IMR-90 (cell line): ENCODE measurements around the gene GAL3ST2. TPM values are rescaled to one million over a fixed set of nuclear protein-coding genes. Genes with fewer than 3 reads are reported as not detected.

ENCODE experiments used
- ATAC-seq: fragments of 200-7000 bp; cut with Tn5 transposase; 2 replicates; pipeline ENCODE4 v1.9.1; 2020; ENCODE audit warnings: low read depth, mild to moderate bottlenecking, moderate library complexity
- BruUV-seq: library from RNA; stranded (reverse); fragments of 400-500 nt; replicated peaks from 2 replicates; lab custom pipeline; 2021; lab: Mats Ljungman, UMichigan
- CTCF ChIA-PET: fragments of 300-600 bp; formaldehyde crosslinking; extraction: SDS; loops from one replicate; lab custom pipeline; 2021; ENCODE audit warnings: antibody characterized with exemption; lab: Yijun Ruan, JAX
- POLR2A ChIA-PET: fragments of 300-600 bp; sonication (Branson Sonifier 250); formaldehyde crosslinking; loops from one replicate; lab custom pipeline; 2022; ENCODE audit warnings: antibody characterized with exemption; ENCODE audit not compliant: unreplicated experiment; lab: Charles Lee
- DNase-seq: peaks from one replicate; pipeline ENCODE4 v3.0.0; 2013
- H2AFZ ChIP-seq: replicated peaks from 2 replicates; pipeline ENCODE3; 2013; ENCODE audit warnings: low read length, mild to moderate bottlenecking; ENCODE audit not compliant: poor library complexity
- H2AK5ac ChIP-seq: 2 replicates; pipeline ENCODE4 v1.6.1; 2013; ENCODE audit warnings: low read depth, low read length, inconsistent platforms
- H2AK9ac ChIP-seq: replicated peaks from 2 replicates; pipeline ENCODE3; 2013; ENCODE audit warnings: mild to moderate bottlenecking, low read depth, low read length, moderate library complexity; ENCODE audit not compliant: poor library complexity
- H2BK120ac ChIP-seq: 2 replicates; pipeline ENCODE4 v1.6.1; 2013; ENCODE audit warnings: low read depth, low read length, inconsistent platforms
- H2BK15ac ChIP-seq: 3 replicates; pipeline ENCODE4 v1.6.1; 2013; ENCODE audit warnings: low read depth, low read length, inconsistent platforms
- H2BK20ac ChIP-seq: 2 replicates; pipeline ENCODE4 v1.6.1; 2013; ENCODE audit warnings: low read depth, mild to moderate bottlenecking, inconsistent platforms, low read length, moderate library complexity
- H2BK5ac ChIP-seq: 2 replicates; pipeline ENCODE4 v1.6.1; 2013; ENCODE audit warnings: mild to moderate bottlenecking, low read depth, low read length, inconsistent platforms; ENCODE audit not compliant: poor library complexity, severe bottlenecking
- H3K14ac ChIP-seq: replicated peaks from 2 replicates; pipeline ENCODE4 v1.6.1; 2013; ENCODE audit warnings: low read depth, low read length, inconsistent platforms
- H3K18ac ChIP-seq: 2 replicates; pipeline ENCODE4 v1.6.1; 2013; ENCODE audit warnings: low read depth, low read length, control low read depth
- H3K23ac ChIP-seq: 2 replicates; pipeline ENCODE4 v1.6.1; 2013; ENCODE audit warnings: low read depth, low read length, inconsistent platforms
- H3K27ac ChIP-seq: 2 replicates; pipeline ENCODE4 v1.5.1; 2013; ENCODE audit warnings: mild to moderate bottlenecking, control low read depth, low read length; ENCODE audit not compliant: insufficient read depth
- H3K27me3 ChIP-seq: 2 replicates; pipeline ENCODE4 v1.6.1; 2013; ENCODE audit warnings: low read length; ENCODE audit not compliant: control insufficient read depth, insufficient read depth
- H3K36me3 ChIP-seq: 2 replicates; pipeline ENCODE4 v1.6.1; 2013; ENCODE audit warnings: low read length, mixed read lengths; ENCODE audit not compliant: control insufficient read depth, insufficient read depth
- H3K4ac ChIP-seq: 2 replicates; pipeline ENCODE4 v1.6.1; 2013; ENCODE audit warnings: low read depth, low read length, inconsistent platforms
- H3K4me1 ChIP-seq: 2 replicates; pipeline ENCODE4 v1.6.1; 2013; ENCODE audit warnings: low read length, mixed read lengths; ENCODE audit not compliant: control insufficient read depth, insufficient read depth
- H3K4me2 ChIP-seq: 2 replicates; pipeline ENCODE4 v1.6.1; 2013; ENCODE audit warnings: low read depth, mild to moderate bottlenecking, control low read depth, low read length, moderate library complexity
- H3K4me3 ChIP-seq: 2 replicates; pipeline ENCODE4 v1.5.1; 2013; ENCODE audit warnings: low read depth, mild to moderate bottlenecking, control low read depth, low read length, moderate library complexity; ENCODE audit not compliant: insufficient read depth
- H3K56ac ChIP-seq: 2 replicates; pipeline ENCODE4 v1.6.1; 2013; ENCODE audit warnings: low read length, inconsistent platforms; ENCODE audit not compliant: insufficient read depth; ENCODE audit errors: extremely low read depth
- H3K79me1 ChIP-seq, 2 experiments: 2 replicates each; pipeline ENCODE4 v1.6.1; 2013; ENCODE audit warnings: low read length in 2 of 2, inconsistent platforms in 1 of 2, low read depth in 1 of 2
- H3K9ac ChIP-seq: 2 replicates; pipeline ENCODE4 v1.6.1; 2013; ENCODE audit warnings: low read depth, low read length, control low read depth
- H3K9me1 ChIP-seq: 2 replicates; pipeline ENCODE4 v1.6.1; 2013; ENCODE audit warnings: low read length, inconsistent platforms; ENCODE audit not compliant: insufficient read depth
- H3K9me3 ChIP-seq: 2 replicates; pipeline ENCODE4 v1.6.1; 2013; ENCODE audit warnings: low read length; ENCODE audit not compliant: control insufficient read depth, insufficient read depth
- H4K20me1 ChIP-seq: 2 replicates; pipeline ENCODE4 v1.6.1; 2013; ENCODE audit warnings: low read length, inconsistent platforms; ENCODE audit not compliant: insufficient read depth
- H4K5ac ChIP-seq: 2 replicates; pipeline ENCODE4 v1.6.1; 2013; ENCODE audit warnings: mild to moderate bottlenecking, low read depth, low read length, control low read depth
- H4K8ac ChIP-seq, 2 experiments: 2 replicates each; pipeline ENCODE4 v1.6.1; 2013; ENCODE audit warnings: low read depth in 2 of 2, low read length in 2 of 2, control low read depth in 1 of 2, inconsistent platforms in 1 of 2
- H4K91ac ChIP-seq: 2 replicates; pipeline ENCODE4 v1.6.1; 2013; ENCODE audit warnings: low read depth, low read length, inconsistent platforms; ENCODE audit not compliant: insufficient read depth
- CHD1 ChIP-seq: IDR thresholded peaks from 2 replicates; pipeline ENCODE4 v1.6.1; 2012; ENCODE audit warnings: low read depth, low read length, improper control_type of control experiment
- MXI1 ChIP-seq: IDR thresholded peaks from 2 replicates; pipeline ENCODE4 v1.6.1; 2012; ENCODE audit warnings: low read depth, mild to moderate bottlenecking, low read length, moderate library complexity, borderline replicate concordance
- POLR2A ChIP-seq: IDR thresholded peaks from 2 replicates; pipeline ENCODE4 v1.6.1; 2012; ENCODE audit warnings: mild to moderate bottlenecking, low read depth, low read length
- RCOR1 ChIP-seq: IDR thresholded peaks from 2 replicates; pipeline ENCODE4 v1.6.1; 2012; ENCODE audit warnings: mild to moderate bottlenecking, low read length, improper control_type of control experiment; ENCODE audit not compliant: insufficient replicate concordance
- RFX5 ChIP-seq: IDR thresholded peaks from 2 replicates; pipeline ENCODE4 v1.8.0; 2012; ENCODE audit warnings: low read depth, mild to moderate bottlenecking, low read length, moderate library complexity
- WGBS, 2 experiments: methylation state at CpG; one replicate each; pipeline versions ENCODE4 v1.1.5 to v1.1.7; 2013; ENCODE audit warnings: missing lambda C conversion rate in 2 of 2; ENCODE audit not compliant: insufficient read length in 1 of 2; ENCODE audit errors: extremely low coverage in 2 of 2; 5-methylcytosine and 5-hydroxymethylcytosine counted together
- dilution Hi-C: fragments of 300-500 bp; cut with HindIII; formaldehyde crosslinking; loops from one replicate; pipeline ENCODE4 v1.14.3; 2018; ENCODE audit warnings: low sequenced_read_pairs; ENCODE audit not compliant: unreplicated experiment
- in situ Hi-C: fragments of 300-500 bp; cut with MboI; formaldehyde crosslinking; loops from 3 replicates; pipeline ENCODE4 v1.14.3; 2019; ENCODE audit warnings: low sequenced_read_pairs, inconsistent platforms, mixed read lengths
- intact Hi-C: fragments of 100-400 bp; cut with micrococcal nuclease; formaldehyde crosslinking; loops from 2 replicates; pipeline ENCODE4 v1.10.0; 2022
- polyA plus RNA-seq, 3 experiments: library from polyadenylated mRNA; depleted of rRNA; stranded (reverse); fragments of >200 nt; gene quantifications; 2 replicates each; pipeline ENCODE4 v1.2.3, GENCODE V29; 2012; ENCODE audit warnings: low replicate concordance in 1 of 3
- total RNA-seq: library from RNA; depleted of rRNA; stranded (reverse); fragments of >200 nt; gene quantifications from 2 replicates; pipeline ENCODE4 v1.2.3, GENCODE V29; 2012
- TF ChIP-seq, protein P1 (sequence below): fragments of 150-350 bp; IDR thresholded peaks from 2 replicates; pipeline ENCODE4 v1.6.1; 2017; ENCODE audit warnings: mild to moderate bottlenecking, antibody characterized with exemption, low read length, low read depth

GAL3ST2 gene
- total and polyA plus RNA-seq, 2 of the 4 experiments (the other 2 are of a cell fraction) = 0.07 TPM; not detected in 1

DNA sequence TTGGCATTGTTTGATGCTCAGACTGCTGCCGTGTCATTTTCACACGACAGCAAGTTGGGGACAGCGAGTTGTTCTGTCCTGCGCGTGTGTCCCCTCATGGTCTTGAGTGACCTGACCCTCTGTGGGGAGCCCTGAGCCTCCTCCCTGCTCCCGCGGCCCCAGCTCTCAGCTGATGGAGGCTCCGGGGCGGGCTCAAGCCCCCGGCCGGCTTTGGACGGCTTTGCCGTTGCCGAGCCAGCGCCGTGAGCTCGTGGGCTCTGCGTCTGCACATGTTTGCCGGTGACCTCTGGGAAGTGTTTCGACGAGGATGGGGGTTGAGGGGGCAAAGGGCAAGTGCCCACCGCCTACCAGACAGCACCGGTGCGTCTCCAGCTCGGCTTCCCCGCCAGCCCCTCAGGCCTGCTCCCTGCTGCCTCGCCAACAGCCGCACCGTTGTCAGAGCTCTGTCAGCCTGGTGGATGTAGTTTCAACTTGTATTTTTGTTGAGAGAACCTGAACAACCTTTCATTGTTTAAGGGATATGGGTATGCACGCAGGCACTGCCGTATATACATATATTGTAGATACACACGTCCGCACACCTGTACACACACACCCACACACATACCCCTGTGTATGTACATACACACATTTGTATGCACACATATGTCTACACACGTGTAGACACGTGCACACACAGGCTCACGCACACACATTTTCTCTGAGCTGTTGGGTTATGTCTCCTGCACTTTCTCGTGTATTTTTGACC, 68.4 kb downstream of the GAL3ST2 start:
- Histone ChIP-seq H3K9me1 (no peaks in the 10 kb centered on the region), H2BK120ac (no peak overlapping the region), H3K56ac (no peak overlapping the region), H3K79me1 (no peaks in the 10 kb centered on the region), H2BK5ac (no peak overlapping the region), H3K18ac (no peak overlapping the region), H4K8ac (no peak overlapping the region), H3K4ac (no peak overlapping the region), H4K5ac (no peak overlapping the region), H2AK5ac (no peak overlapping the region), H3K14ac (no peak overlapping the region), H2BK20ac (no peak overlapping the region), H3K4me3 (no peak overlapping the region), H2AFZ (no peak overlapping the region), H4K20me1 (no peaks in the 10 kb centered on the region), H2AK9ac (no peak overlapping the region), H3K4me1 (no peaks in the 10 kb centered on the region), H3K4me2 (no peak overlapping the region), H3K27ac (no peak overlapping the region), H3K9me3 (no peaks in the 10 kb centered on the region), H3K23ac (no peak overlapping the region), H4K91ac (no peak overlapping the region), H3K27me3 (peaks cover 13% of the 10 kb centered on the region), H2BK15ac (no peak overlapping the region), H3K9ac (no peak overlapping the region), H3K36me3 (no peaks in the 10 kb centered on the region)
- intact Hi-C loops = no loop called here
- CTCF ChIA-PET = no interaction called here
- no TSS peak for BruUV-seq
- DNase-seq (no peak), ATAC-seq (no peak)
- dilution Hi-C loops = no loop called here
- 91% methylated on average over 8 of the region's 37 CpGs; no CpG with 5 or more reads in 1 of the 2 experiments for WGBS, 2 experiments
- POLR2A ChIA-PET = no interaction called here
- in situ Hi-C loops = no loop called here
- TF ChIP-seq MXI1 = no peak
- no peak for TF ChIP-seq RFX5
- no peak for TF ChIP-seq RCOR1
- TF ChIP-seq, protein P1, sequence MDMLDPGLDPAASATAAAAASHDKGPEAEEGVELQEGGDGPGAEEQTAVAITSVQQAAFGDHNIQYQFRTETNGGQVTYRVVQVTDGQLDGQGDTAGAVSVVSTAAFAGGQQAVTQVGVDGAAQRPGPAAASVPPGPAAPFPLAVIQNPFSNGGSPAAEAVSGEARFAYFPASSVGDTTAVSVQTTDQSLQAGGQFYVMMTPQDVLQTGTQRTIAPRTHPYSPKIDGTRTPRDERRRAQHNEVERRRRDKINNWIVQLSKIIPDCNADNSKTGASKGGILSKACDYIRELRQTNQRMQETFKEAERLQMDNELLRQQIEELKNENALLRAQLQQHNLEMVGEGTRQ = no peak
- TF ChIP-seq CHD1 = no peak
- no peak for TF ChIP-seq POLR2A
